HG03066 (cell line): ENCODE results near the gene IRAK1.
"Not testable (repeated sequence)": the region's sequence is repeated elsewhere in the genome, so short reads cannot be mapped to it uniquely, and the experiment has no call there.

Experiments
- ATAC-seq: cut with Tn5 transposase; IDR thresholded peaks from one replicate; pipeline ENCODE4 v1.9.1; 2021; ENCODE audit warnings: low read depth; ENCODE audit not compliant: unreplicated experiment

The IRAK1 gene

DNA sequence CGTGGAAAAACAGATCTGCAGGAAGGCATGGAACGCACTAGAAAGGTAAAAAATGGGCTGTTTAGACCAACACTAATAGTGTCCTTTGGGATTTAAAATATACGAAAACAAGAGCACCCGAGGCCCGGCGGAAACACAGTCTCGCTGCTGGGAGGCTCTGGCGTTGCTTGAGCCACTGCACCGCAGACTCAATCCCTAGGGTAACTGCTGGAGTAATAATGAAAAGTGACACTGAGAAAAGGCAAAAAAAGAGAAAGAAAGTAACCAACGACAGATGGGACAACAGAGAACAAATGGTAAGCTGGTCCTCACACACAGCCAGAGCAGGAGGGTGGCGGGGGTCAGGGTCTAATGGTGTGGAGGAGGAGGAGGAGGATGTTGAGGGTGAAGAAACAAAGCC lies 15.4 kb downstream of the IRAK1 start:
- no peak for ATAC-seq

GRCh38 chrX:154002215-154002719 lies 17.4 kb downstream of the IRAK1 start:
- no peak for ATAC-seq

- ATAC-seq = no peak
Observed at GRCh38 chrX:154000051-154000450, 19.7 kb downstream of the IRAK1 start.

GRCh38 chrX:153999359-154000037 lies 20.2 kb downstream of the IRAK1 start:
- no peak for ATAC-seq

GRCh38 chrX:153995504-153995903 lies 24.2 kb downstream of the IRAK1 start:
- no peak for ATAC-seq

DNA sequence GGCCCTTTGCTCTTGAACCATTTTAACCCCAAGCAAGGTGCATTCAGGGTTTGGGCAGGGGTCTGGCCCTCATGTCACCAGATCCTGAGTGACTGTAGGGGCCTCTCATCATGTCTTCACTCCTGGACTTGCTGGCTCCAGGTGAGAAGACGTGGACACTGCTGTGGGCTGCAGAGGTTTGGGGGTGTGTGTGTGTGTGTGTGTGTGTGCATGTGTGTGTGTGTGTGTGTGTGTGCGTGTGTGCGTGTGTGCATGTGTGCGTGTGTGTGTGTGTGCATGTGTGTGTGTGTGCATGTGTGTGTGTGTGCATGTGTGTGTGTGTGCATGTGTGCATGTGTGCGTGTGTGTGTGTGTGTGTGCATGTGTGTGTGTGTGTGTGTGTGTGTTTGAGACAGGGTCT lies 25.3 kb downstream of the IRAK1 start:
- not testable (repeated sequence) for ATAC-seq

- ATAC-seq = no peak
Observed at GRCh38 chrX:153993978-153994377, 25.7 kb downstream of the IRAK1 start.

DNA sequence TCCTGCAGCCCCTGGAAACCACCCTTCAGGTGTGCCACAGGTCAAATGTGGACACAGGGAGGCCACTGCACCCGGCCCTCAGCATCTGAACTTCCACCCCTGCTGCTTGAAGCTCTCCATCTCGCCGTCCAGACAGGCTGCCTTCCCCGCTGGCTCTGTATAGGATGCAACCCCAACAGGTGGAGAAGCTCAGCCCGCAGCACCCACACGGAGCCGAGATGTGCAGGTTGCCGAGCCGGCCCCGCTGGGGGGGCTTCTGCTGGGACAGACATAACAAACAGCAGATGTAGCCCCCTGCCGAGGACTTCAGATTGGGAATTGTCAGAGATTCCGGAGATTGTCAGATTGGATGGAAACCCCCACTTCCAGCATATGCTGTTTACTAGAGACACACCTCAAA lies 26.6 kb downstream of the IRAK1 start:
- no peak for ATAC-seq

GRCh38 chrX:153992180-153992579 lies 27.5 kb downstream of the IRAK1 start:
- ATAC-seq = no peak

- ATAC-seq = no peak
Observed at GRCh38 chrX:153991013-153991580, 28.6 kb downstream of the IRAK1 start.

DNA sequence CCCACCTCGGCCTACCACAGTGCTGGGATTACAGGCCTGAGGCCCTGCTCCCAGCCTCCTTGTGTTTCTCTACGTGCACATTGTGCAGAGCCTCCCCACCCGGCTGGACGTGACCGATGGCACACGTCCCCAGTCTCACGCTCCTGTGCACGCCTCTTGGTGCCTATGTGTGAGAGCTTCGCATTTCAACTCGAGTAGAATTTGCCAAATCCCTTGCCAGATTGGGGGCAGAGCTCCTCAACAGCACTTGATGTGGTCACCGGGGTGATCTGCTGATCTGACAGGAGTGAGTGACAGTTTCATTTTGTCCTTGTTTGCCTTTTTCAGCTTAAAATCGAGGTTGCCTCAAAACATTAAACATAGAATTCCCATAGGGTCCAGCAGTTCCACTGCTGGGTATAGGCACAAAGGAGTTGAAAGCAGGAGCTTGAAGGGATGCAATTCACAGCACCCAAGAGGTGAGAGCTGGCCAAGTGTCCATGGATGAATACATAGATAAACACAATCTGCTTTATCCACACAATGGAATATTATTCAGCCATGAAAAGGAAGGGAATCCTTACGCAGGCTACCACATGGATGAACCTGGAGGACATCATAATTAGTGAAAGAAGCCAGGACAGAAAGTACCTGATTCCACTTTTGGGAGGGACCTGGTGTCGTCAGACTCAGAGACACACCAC lies 29.6 kb downstream of the IRAK1 start:
- ATAC-seq = no peak

GRCh38 chrX:153988493-153988892 lies 31.2 kb downstream of the IRAK1 start:
- ATAC-seq = no peak

DNA sequence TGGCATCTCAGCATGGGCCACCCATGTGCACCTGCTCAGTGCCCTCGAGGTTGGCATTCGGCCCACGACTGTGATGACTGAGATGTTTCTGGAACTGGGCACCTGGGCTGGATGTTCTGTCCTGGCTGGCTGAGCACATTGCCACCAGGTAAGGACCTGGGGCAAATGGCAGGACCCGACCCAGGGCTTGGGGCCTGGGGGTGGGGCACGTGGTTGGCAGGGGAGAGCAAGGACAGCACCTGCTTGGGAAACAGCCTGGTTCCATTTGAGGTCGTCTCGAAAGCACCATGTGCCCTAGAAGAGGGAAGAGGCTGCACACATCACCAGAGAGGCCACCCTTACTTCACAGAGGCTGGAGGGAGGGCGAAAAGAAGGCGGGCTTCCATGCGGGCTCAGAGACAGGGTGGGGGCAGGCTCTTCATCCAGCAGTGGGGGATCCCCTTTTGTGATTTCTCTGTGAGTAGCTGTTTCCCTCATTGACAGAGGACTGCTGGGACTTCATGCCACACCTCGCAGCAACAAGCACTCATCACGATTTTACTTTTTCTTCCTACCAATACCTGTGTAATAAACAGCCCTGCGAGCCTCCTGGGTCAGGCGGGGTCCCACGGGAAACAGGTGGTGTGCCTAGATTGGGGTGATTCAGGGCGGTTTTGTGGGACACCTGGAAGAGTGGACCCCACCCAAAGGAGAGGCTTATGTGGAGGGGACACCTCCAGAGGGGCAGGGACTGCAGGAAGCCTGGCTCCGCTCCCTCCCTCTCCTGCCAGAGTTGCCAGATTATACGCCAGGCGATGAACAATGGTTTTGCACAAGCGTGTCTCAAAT lies 35.1 kb downstream of the IRAK1 start:
- no peak for ATAC-seq

DNA sequence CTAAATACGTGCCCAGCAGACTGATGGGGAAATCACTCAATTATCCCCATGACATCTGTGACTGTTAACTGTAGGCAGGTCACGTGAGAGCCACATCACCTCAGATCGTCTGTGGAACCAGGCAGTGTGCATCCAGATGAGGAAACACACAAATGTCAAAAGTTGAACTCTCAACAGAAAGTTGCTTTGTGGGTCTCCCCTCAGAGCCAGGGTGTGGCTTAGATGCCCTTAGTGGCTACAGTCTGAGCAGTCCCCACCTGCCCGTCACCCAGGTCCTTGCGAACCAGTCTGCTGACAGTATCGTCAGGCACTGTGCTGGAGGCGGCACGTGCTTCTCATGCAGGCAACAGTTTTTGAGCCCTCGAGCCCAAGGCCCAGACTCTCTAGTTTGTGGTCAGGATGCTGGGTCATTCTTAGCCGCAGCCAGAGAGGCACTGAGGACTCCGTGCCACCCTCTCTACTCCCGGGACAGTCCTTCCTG lies 36.3 kb downstream of the IRAK1 start:
- ATAC-seq = no peak

- ATAC-seq = no peak
Observed at GRCh38 chrX:153981771-153982533, 37.8 kb downstream of the IRAK1 start.

GRCh38 chrX:153981231-153981630 lies 38.5 kb downstream of the IRAK1 start:
- ATAC-seq = no peak

DNA sequence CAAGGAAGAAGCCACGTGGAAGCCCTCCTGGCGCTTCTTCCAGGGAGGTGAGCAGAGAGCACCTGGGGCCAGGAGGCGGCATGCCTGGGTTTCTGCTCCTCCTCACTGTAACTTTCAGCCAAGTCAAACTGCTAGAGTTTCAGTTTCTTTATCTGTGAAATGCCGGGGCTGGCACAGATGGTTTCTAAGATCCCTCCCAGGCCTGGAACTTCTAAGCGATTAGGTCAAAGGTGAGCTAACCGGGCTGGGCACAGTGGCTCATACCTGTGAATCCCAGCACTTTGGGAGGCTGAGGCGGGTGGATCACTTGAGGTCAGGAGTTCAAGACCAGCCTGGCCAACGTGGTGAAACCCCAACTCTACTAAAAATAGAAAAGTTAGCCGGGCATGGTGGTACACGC lies 39.3 kb downstream of the IRAK1 start:
- ATAC-seq = not testable (repeated sequence)

- no peak for ATAC-seq
Observed at GRCh38 chrX:153974726-153975286, 44.9 kb downstream of the IRAK1 start.

DNA sequence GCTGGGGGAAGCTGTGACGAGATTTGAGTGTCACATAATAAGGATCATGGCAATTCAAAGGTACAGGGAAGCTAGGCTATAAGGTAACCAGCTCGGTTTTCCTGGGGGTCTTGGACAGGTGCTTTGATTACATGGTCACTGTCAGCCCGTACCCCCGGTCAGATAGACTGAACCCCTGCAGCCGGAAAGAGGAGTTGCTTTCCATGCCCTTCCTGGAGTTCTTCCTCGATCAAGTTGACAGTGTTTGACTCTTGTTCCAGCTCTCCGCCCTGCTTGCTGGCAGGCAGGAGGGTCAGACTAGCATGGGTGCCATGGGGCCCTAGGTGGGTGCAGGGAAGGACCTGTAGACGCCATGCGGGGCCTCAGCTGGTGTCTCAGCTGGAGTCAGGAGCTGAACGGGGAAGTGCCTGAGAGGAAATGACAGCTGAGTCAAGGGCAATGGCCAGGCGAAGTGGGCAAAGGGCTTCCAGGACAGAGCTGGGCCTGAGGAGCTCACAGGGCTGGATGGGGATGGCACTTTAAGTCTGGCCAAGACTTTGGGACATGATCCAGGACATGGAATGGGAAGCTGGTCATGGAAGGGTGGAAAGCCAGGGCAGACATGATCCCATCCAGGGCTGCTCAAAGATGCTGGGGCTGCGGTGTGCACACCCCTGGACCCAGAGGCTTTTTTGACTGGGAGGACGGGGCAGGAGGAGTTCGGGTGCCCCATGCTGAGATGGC lies 45.5 kb downstream of the IRAK1 start:
- no peak for ATAC-seq
